UCSD-AML1 (cell line): ENCODE results near the gene TNFRSF13B.

ENCODE experiments used
- DNase-seq: peaks from one replicate; lab custom pipeline; 2025; ENCODE audit not compliant: unreplicated experiment; lab: John Stamatoyannopoulos, UW

The TNFRSF13B gene

GRCh38 chr17:16938496-16939207, 33.3 kb downstream of the TNFRSF13B start:
- DNase-seq: no peak

DNA sequence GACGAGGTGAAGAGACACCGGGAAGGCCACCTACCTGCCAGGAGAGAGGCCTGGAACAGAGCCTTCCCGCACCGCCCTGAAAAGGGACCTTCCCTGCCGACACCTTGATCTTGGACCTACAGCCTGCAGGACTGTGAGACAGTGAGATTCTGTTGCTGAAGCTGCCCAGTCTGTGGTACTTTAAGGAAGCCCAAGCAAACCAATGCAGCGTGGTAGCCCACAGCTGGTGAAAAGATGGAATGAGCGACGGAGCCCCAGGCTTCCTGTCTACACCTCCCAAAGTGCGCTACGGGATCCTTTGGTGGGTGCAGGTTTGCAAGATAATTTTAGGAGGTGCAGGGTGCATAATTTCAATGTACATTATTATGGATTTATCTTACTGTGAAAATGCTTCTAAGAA, 33.9 kb downstream of the TNFRSF13B start:
- no peak for DNase-seq

- no peak for DNase-seq
Measured at GRCh38 chr17:16937431-16937830, 34.5 kb downstream of the TNFRSF13B start.

- no peak for DNase-seq
Measured at GRCh38 chr17:16936536-16937310, 35.2 kb downstream of the TNFRSF13B start.

DNA sequence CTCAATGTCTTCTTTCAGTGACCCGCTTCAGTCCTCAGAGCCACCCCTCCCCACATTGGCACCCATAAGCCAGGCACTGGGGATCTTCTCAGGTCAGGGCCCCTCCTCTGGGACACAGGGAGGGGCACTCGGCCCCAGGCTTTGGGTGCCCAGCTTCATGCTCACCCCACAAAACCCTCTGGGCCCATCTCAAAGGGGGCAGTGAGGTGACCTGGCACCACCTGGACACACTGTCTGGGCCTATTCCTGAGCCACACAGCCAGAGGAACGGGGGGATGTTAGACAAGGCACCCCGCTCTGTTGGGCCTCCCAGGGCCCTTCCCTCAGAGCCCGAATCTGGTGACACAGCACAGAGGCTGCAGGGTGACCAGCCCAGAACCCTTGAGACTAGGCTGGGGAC, 36.1 kb downstream of the TNFRSF13B start:
- DNase-seq: no peak

DNA sequence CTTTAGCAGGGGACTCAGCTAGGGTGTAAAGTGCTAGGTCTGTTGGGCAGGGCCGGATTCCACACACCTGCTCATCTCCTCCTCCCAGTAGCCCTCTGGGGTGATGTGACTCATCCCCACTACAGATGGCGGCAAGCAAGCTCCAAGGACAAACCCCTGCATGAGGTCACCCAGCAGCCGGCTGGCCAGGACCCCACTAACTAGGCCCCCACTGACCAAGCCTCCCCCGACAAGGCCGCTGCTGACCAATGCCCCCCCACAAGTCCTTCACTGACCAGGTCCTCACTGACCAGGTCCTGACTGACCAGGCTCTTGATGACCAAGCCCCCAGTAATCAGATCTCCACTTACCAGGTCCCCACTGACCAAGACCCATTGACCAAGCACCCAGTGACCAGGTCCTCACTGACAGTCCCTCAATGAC, 36.7 kb downstream of the TNFRSF13B start:
- no peak for DNase-seq

- no peak for DNase-seq
Measured at GRCh38 chr17:16934836-16935235, 37.1 kb downstream of the TNFRSF13B start.

- no peak for DNase-seq
Measured at GRCh38 chr17:16934133-16934795, 37.7 kb downstream of the TNFRSF13B start.

GRCh38 chr17:16933317-16934132, 38.4 kb downstream of the TNFRSF13B start:
- no peak for DNase-seq

DNA sequence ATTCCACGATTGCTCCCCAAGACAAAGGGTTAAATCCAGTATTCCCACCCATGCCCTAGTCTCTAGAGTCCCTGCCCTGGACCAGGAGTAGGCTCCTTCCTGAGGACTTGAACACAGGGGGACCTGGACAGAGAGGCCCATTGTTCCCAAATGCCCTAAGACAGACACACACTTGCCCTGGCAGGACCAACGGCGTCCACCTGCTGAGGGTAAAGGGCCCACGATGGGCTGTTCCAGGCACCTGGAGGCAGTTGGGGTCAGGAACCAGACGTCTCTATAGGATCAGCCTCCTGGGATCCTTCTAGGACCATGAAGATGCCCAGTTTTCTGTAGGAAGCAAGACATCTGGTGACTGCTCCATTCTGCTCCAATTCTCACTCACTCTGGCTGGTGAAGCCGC, 39.3 kb downstream of the TNFRSF13B start:
- DNase-seq: no peak

GRCh38 chr17:16932156-16932555, 39.8 kb downstream of the TNFRSF13B start:
- DNase-seq: no peak

GRCh38 chr17:16931318-16932060, 40.4 kb downstream of the TNFRSF13B start:
- DNase-seq: no peak

GRCh38 chr17:16930571-16931317, 41.2 kb downstream of the TNFRSF13B start:
- DNase-seq: no peak

DNA sequence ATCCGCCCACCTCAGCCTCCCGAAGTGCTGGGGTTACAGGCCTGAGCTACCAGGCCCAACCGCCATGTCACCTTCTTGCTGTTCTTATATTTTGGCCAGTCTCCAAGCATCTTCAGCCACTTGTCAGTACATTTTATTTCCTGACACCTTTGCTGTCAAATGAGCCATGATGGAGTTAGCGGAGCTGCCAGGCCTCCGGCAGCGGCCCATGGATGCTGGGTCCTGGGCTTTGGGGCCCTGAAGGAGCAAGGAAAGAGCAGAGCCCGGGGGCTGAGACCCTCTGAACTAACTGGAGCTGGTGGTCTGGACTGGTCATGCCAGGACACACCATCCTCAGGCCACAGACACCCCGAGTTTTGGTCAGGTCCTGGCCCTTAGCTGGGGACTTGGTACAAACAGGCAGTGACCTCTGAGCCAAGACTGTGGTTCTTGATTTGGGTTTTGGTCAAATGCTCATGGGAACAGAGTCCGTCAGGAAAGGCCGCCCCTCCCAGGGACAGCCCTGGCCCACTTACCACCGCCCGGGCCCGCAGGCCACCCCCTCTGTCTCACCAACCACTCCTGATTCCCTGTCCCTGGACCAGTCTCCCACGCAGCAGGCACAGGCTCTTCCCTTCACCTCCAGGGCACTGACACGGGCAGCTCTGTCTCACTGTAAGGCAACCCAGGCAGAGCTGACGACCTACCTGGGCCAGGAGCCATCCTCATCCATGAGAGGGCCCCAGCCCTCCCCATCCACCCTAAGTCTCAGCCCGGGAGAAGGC, 42.0 kb downstream of the TNFRSF13B start:
- no peak for DNase-seq

- DNase-seq: no peak
Measured at GRCh38 chr17:16929035-16929680, 42.8 kb downstream of the TNFRSF13B start.

DNA sequence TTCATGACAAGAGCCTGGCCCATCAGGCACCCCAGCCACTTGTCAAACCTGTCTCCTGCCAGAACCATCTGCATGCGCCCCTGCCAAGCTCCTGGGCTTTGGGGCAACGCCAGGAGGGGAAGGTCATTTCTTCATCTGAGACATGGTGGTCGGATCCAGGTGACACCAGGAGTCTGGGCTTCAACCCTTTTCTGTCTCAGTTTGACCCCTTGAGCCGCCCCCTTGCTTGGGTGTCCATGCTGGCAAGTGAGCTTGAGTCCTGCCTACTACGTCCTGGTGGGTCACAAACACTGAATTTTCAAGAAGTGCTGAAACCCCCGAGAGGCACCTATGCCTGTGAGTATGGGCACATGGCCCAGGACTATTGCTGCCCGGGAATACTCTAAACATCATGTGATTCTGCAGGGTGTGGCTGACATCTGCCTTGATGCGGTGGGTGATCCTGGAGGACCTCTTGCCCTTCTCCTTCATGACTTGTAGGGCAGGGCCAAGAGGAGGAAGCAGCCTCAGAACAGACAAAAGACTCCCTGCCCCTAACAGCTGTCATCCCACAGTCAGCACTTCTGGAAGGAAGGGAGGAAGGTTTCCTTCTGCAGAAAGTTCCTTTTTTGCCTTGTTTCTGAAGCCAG, 43.4 kb downstream of the TNFRSF13B start:
- DNase-seq: no peak

- DNase-seq: no peak
Measured at GRCh38 chr17:16927641-16928321, 44.1 kb downstream of the TNFRSF13B start.
